GM12874 (cell line): ENCODE measurements around the gene PDE4A.
A peak's percentile ranks its signal among the peaks of the same experiment; 100 is the strongest.

ENCODE experiments used
- TF ChIP-seq, protein P1 (sequence below): IDR thresholded peaks from 2 replicates; pipeline ENCODE4 v1.5.1; 2011; ENCODE audit warnings: low read depth, mild to moderate bottlenecking, control low read depth, low read length, moderate library complexity; ENCODE audit not compliant: insufficient read depth

Gene PDE4A

DNA sequence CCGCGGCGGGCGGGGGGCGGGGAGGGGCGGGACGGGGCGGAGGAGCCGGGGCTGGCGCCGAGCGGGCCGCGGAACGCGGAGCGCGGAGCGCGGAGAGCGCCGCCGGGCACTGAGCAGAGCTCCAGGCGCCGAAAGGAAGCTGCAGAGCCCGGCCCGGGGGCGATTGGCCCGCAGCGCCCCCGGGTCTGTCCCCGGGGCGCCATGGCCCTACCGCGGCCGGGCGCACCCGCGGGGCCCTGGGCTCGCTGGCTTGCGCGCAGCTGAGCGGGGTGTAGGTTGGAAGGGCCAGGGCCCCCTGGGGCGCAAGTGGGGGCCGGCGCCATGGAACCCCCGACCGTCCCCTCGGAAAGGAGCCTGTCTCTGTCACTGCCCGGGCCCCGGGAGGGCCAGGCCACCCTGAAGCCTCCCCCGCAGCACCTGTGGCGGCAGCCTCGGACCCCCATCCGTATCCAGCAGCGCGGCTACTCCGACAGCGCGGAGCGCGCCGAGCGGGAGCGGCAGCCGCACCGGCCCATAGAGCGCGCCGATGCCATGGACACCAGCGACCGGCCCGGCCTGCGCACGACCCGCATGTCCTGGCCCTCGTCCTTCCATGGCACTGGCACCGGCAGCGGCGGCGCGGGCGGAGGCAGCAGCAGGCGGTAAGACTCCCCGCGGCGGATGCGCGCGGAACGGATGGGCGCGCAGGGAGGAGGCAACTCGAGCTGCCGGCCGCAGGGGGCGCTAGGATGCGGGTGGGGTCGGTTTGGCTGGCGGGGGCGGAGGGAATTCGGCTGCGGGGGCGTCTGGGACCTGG lies at the start of gene PDE4A:
TSS of gene PDE4A (plus strand) at position 95 of the 796 bp plus-strand sequence. CDS start at position 322, 227 bp downstream.
- TF ChIP-seq, protein P1, sequence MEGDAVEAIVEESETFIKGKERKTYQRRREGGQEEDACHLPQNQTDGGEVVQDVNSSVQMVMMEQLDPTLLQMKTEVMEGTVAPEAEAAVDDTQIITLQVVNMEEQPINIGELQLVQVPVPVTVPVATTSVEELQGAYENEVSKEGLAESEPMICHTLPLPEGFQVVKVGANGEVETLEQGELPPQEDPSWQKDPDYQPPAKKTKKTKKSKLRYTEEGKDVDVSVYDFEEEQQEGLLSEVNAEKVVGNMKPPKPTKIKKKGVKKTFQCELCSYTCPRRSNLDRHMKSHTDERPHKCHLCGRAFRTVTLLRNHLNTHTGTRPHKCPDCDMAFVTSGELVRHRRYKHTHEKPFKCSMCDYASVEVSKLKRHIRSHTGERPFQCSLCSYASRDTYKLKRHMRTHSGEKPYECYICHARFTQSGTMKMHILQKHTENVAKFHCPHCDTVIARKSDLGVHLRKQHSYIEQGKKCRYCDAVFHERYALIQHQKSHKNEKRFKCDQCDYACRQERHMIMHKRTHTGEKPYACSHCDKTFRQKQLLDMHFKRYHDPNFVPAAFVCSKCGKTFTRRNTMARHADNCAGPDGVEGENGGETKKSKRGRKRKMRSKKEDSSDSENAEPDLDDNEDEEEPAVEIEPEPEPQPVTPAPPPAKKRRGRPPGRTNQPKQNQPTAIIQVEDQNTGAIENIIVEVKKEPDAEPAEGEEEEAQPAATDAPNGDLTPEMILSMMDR = peak; percentile 71

DNA sequence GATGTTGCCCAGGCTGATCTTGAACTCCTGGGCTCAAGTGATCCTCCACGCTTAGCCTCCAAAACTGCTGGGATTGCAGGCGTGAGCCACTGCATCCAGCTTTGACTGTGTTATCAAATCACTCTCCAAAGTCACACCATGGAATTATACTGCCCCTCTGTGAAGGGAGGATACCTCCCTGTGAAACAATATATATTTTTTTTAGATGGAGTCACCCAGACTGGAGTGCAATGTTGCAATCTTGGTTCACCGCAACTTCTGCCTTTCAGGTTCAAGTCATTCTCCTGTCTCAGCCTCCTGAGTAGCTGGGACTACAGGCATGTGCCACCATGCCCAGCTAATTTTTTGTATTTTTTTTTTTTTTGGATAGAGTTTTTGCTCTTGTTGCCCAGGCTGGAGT lies 47.6 kb upstream of the PDE4A start:
- TF ChIP-seq, protein P1 = no peak

DNA sequence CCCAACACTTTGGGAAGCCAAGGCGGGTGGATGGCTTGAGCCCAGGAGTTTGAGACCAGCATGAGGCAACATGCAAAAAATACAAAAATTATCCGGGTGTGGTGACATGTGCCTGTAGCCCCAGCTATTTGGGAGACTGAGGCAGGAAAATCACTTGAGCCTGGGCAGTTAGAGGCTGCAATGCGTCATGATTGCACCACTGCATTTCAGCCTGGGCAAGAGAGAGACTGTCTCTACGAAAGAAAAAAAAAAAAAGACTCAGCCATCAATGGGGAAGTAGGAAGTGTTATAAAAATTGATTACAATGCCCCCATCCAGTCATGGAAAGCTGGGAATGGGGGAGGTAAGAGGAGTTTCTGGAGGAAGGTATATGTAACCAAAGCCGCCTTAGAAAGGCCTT lies 45.4 kb upstream of the PDE4A start:
- TF ChIP-seq, protein P1 = no peak

DNA sequence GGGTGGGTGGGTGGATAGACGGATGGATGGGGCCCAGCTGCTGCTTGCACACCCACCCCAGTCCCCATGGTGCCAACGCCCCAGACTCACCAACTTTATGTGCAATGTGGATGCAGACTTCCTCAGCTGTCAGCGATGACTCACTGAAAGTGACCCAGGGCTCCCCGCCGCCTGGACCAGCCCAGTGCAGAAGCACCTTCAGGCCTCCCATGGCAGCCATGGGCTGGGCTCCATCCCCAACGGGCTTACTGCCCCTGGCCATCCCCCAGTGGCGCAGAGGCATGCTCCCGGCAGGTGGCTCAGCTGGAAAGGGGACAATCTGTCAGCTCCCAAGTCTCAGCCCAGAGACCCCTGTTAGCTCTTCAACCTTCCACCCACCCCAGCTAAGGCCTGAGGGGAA lies 42.2 kb upstream of the PDE4A start:
- TF ChIP-seq, protein P1 = no peak

DNA sequence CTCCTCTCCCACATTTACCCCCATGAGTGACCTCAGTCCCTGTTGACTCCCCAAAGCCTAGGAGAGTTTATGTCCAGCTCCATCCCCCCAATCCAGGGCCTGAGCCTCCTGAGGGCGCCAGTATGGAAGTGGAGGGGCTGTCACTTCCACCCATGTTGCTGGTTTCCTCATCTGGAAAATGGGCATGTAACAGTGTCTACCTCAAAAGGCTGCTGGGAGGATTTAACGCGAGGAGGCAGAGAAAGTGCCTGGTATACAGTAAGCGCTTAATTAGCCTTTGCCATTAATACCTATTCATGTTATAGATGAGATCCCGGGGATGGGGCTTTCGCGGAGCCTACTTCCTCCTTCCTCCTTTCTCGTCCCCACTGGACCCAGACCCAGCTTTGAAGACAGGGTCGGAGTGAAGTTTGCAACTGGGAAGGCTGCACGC lies 40.4 kb upstream of the PDE4A start:
- TF ChIP-seq, protein P1 = no peak

DNA sequence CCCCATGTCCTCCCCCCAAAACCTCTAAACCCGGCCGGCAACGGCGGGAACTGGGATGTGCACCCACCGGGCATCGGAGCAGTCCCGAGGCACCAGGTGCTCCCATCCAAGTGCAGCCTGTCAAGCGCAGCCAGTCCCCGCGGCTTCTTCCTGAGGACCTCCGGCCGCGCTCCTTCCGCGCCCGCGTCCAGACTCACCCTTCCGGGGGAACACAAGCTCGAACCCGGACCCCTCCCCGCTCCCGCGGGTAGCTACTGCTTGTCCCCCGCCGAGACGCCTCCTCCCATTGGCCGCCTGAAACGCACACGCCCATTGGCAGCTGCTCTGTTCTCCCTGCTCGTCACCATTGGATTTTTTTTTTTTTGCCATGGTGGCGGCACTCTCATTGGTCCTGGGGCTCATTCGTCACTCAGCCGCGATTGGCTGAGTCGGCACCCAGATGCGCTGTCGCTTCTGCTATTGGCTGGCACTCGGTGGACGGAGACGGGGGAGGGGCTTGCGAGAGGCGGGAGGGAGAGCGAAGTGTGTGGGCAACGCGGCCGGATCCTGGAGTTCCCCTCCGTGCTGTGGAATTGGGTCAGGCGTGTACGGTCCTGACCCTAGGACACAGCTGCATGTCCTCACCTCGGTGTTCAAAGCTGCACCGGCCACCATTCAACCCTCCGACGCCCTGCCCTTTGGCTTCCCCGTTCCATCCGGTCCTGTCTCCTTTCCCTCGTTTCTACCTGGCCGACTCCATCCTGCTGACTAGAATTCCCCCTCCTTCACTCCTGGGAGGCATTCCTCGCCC lies 39.8 kb upstream of the PDE4A start, which contains the start of gene TYK2:
TSS of gene TYK2 (minus strand) at position 260 of the 790 bp plus-strand sequence. CDS start 2,166 bp downstream, outside the sequence.
- TF ChIP-seq, protein P1 = no peak

DNA sequence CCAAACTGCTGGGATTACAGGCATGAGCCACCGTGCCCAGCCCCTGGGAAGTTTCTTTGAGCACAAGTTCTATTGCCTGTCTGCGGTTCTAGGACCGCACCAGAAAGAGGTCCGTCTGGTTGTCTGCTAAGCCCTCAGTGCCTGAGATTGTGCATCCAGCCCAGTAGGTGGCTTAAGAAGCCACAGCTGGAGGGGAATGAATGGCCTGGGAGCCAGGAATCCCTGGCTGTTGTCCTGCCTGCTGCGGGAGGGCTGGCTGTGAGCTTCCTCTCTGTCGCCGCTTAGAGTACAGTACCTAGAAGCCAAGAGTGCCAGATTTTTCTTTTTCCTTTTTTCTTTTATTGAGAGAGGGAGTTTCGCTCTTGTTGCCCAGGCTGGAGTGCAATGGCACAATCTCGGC lies 35.8 kb upstream of the PDE4A start:
- TF ChIP-seq, protein P1 = no peak
